ENCODE results near the gene CRP. TPM values are rescaled to one million over a fixed set of nuclear protein-coding genes. Genes with fewer than 3 reads are reported as not detected.
"Not testable (repeated sequence)": the region's sequence is repeated elsewhere in the genome, so short reads cannot be mapped to it uniquely, and the experiment has no call there.

CRP gene
- total RNA-seq, 1 donor from 2014 or later, result not detected

DNA sequence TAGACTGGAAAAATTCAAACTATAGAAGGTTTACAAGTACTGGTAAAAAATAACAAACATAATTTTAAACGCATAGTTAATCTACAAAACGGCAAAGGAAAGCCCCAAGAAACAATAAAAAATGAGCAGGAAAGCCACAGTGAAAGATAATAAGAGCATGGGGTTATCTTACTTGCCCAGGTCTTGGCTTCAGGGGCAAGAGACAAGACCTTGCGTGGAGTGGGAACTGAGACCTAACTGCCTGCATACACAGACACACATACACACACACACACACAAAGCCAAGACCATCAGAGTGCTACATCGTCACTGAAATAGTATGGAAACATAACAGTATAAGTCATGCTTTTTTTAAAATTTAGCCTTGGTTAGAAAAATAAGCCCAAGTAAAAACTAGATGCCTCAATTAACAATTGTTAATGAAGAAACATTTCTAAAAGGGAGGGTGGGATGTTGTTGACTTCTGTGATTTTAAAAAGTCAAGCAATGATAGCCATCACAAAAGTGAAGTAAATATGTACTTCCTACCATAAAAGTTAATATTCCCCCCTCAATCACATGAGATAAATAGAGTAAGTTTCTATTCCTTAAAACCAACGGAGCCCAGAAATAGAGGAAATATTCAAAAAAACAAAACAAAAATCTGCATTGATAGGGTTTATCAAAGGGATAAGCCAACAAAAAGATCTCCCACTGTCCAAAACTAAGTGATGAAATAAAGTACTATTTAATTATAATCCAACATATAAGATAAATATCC lies 29.4 kb upstream of the CRP start:
- peaks cover 37% of the 10 kb centered on the region for H3K9me3 Mint-ChIP-seq
- H3K27me3 Mint-ChIP-seq (ENCODE audit: low read depth), result peaks cover 2% of the 10 kb centered on the region
- H3K4me3 Mint-ChIP-seq, result no peak overlapping the region
- no peak overlapping the region for H3K27ac Mint-ChIP-seq
- no peaks in the 10 kb centered on the region for H3K4me1 Mint-ChIP-seq
- no peaks in the 10 kb centered on the region for H3K36me3 Mint-ChIP-seq
- DNase-seq (ENCODE audit: low spot score in 2 of 2, unreplicated experiment in 2 of 2), result no peak
- no peak for TF ChIP-seq CTCF (IDR thresholded peaks at IDR 0.05; ENCODE audit: unreplicated experiment)

DNA sequence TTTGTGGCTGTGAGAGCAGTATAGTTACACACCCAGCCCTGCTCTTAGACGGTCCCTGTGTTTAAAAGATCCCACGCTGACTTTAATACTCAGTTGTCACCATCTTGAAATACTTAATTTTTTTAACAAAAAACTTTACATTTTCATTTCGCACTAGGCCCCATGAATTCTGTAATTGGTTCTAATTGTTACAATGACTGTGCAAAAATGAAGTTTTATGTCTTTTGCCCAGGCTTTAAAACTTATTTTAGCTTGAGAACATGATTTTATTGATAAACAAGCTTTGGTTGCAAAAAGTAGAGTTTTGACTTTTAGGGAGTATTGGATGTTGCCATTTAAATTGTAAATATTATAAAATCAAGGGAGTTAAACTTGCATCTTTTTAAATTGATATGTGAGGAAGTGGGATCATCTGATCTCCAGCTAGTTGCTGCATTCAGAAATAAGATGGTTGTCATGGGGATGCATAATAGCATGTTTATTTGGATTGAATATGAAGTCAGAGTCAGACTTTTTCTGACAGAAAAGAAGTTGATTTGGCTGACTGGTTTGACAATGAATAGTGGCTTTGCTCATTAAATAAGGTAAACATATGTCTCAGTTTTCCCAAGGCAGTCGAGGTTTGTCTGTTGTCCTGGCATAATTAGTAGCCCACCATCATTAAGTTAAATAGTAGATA lies 23.0 kb upstream of the CRP start:
- Mint-ChIP-seq H3K9me3 (peaks cover 33% of the 10 kb centered on the region), H3K27me3 (ENCODE audit: low read depth) (peaks cover 2% of the 10 kb centered on the region), H3K27ac (no peak overlapping the region), H3K4me1 (no peaks in the 10 kb centered on the region), H3K36me3 (no peaks in the 10 kb centered on the region), H3K4me3 (no peak overlapping the region)
- no peak for TF ChIP-seq CTCF (IDR thresholded peaks at IDR 0.05; ENCODE audit: unreplicated experiment)
- no peak for DNase-seq (ENCODE audit: low spot score in 2 of 2, unreplicated experiment in 2 of 2)

DNA sequence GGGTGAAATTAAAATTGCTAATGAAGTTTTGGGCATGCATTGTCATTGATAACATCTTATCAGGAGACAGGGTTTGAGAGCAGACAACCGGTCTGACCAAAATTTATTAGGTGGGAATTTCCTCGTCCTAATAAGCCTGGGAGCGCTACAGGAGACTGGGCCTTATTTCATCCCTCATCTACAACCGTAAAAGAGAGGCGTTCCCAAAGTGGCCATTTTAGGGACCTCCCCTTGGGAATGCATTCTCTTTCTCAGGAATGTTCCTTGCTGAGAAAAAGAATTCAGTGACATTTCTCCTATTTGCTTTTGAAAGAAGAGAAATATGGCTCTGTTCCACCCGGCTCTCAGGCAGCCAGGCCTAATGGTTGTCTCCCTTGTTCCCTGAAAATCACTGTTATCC lies 8.8 kb upstream of the CRP start:
- not testable (repeated sequence) for H3K4me3 Mint-ChIP-seq

DNA sequence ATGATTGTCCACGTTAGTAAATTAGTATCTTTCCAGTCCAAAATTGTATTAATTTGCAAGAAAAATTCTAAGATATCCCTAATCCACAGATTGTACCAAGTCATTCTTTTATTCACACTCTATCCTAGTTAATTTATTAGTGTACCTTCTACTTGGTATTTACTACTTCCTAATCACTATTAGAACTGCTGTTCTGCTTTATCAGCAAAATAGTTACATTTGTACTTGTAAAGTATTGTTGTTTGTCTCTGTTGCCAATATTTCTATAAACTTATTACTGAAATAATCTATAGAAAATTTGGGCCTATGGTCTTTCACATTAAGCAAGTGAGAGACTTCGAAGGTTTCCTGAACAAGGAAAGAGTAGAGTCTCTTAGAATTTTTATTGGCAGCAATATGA lies 5.6 kb upstream of the CRP start:
- no peaks in the 10 kb centered on the region for H3K4me1 Mint-ChIP-seq
- H3K4me3 Mint-ChIP-seq, result no peak overlapping the region
- H3K9me3 Mint-ChIP-seq, result peaks cover 67% of the 10 kb centered on the region
- no peak for DNase-seq (ENCODE audit: low spot score in 2 of 2, unreplicated experiment in 2 of 2)
- H3K27ac Mint-ChIP-seq, result no peak overlapping the region
- H3K27me3 Mint-ChIP-seq (ENCODE audit: low read depth), result no peaks in the 10 kb centered on the region
- peaks cover 4% of the 10 kb centered on the region for H3K36me3 Mint-ChIP-seq
- no peak for TF ChIP-seq CTCF (IDR thresholded peaks at IDR 0.05; ENCODE audit: unreplicated experiment)

More for the DNA sequence above, 8.8 kb upstream of the CRP start:
- not testable (repeated sequence) for H3K4me1 Mint-ChIP-seq; H3K27me3 Mint-ChIP-seq (ENCODE audit: low read depth); H3K36me3 Mint-ChIP-seq; DNase-seq (ENCODE audit: low spot score in 2 of 2, unreplicated experiment in 2 of 2); H3K27ac Mint-ChIP-seq
- peaks cover 63% of the 10 kb centered on the region for H3K9me3 Mint-ChIP-seq

- no peak overlapping the region for H3K4me3 Mint-ChIP-seq
- peaks cover 74% of the 10 kb centered on the region for H3K9me3 Mint-ChIP-seq
- TF ChIP-seq CTCF (IDR thresholded peaks at IDR 0.05; ENCODE audit: unreplicated experiment), result no peak
- no peaks in the 10 kb centered on the region for H3K27me3 Mint-ChIP-seq (ENCODE audit: low read depth)
- peaks cover 2% of the 10 kb centered on the region for H3K36me3 Mint-ChIP-seq
- no peak for DNase-seq (ENCODE audit: low spot score in 2 of 2, unreplicated experiment in 2 of 2)
- no peak overlapping the region for H3K27ac Mint-ChIP-seq
- H3K4me1 Mint-ChIP-seq, result no peaks in the 10 kb centered on the region
Observed at GRCh38 chr1:159715855-159716254, 1.5 kb upstream of the CRP start.

DNA sequence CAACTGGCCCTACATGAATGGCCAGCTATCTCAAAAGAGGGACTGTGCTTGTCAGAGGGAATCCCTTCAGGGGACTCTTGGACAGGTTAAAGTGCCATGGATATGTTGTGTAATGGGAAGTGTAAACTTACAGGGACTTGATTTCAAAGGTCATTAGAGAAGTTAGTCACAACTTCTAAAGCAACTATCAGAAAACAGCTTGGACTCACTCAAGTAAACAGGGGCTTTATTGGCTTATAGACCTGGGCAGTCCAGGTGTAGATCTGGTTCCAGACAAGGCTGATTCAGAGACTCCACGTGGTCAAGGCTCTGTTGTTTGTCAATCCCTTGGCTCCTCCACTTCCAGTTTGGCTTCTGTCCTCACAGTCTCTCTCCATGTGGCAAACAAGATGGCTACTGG lies 2.3 kb downstream of the CRP start:
- no peak for DNase-seq (ENCODE audit: low spot score in 2 of 2, unreplicated experiment in 2 of 2)
- Mint-ChIP-seq H3K36me3 (no peaks in the 10 kb centered on the region), H3K4me3 (no peak overlapping the region), H3K27ac (no peak overlapping the region), H3K4me1 (no peaks in the 10 kb centered on the region), H3K27me3 (ENCODE audit: low read depth) (no peaks in the 10 kb centered on the region), H3K9me3 (peaks cover 61% of the 10 kb centered on the region)
- no peak for TF ChIP-seq CTCF (IDR thresholded peaks at IDR 0.05; ENCODE audit: unreplicated experiment)

Data from mesothelial cell of epicardium (in vitro differentiated cells).